Neural progenitor cell (in vitro differentiated cells): ENCODE data around the gene SNAI3.
A peak's percentile ranks its signal among the peaks of the same experiment; 100 is the strongest.

Experiments
- CTCF ChIP-seq: fragments of 200-600 bp; sonication (generic); IDR thresholded peaks from 2 replicates; pipeline ENCODE4 v1.5.1; 2017; ENCODE audit warnings: antibody characterized with exemption, mild to moderate bottlenecking
- EZH2 ChIP-seq: fragments of 200-600 bp; sonication (generic); IDR thresholded peaks from 2 replicates; pipeline ENCODE4 v1.6.1; 2017; ENCODE audit warnings: antibody characterized with exemption, mild to moderate bottlenecking, moderate library complexity

GRCh38 chr16:88667461-88667860 lies 18.8 kb downstream of the SNAI3 start:
- no peak for TF ChIP-seq EZH2
- TF ChIP-seq CTCF: peak; percentile 6
